Measurements from ENCODE around the gene TPST1.
"Not testable (repeated sequence)": the region's sequence is repeated elsewhere in the genome, so short reads cannot be mapped to it uniquely, and the experiment has no call there.

TPST1 gene

GRCh38 chr7:66204822-66205740 lies at the start of gene TPST1:
TPST1 (plus strand) TSS chr7:66205334; CDS start chr7:66240426, 35,092 bp downstream.
- peak; percentile 95 for DNase-seq

GRCh38 chr7:66156035-66156434 lies 49.1 kb upstream of the TPST1 start:
- DNase-seq, result not testable (repeated sequence)

- DNase-seq, result no peak
These were observed 48.1 kb upstream of the TPST1 start for GRCh38 chr7:66157060-66157459.

- no peak for DNase-seq
These were observed 42.5 kb upstream of the TPST1 start for GRCh38 chr7:66162622-66163021.

GRCh38 chr7:66163186-66163610 lies 41.9 kb upstream of the TPST1 start:
- no peak for DNase-seq

GRCh38 chr7:66164356-66164755 lies 40.8 kb upstream of the TPST1 start:
- DNase-seq, result no peak

GRCh38 chr7:66167773-66168387 lies 37.3 kb upstream of the TPST1 start:
- DNase-seq, result peak; percentile 70

- DNase-seq, result no peak
These were observed 35.5 kb upstream of the TPST1 start for GRCh38 chr7:66169616-66170015.

- DNase-seq, result no peak
These were observed 34.6 kb upstream of the TPST1 start for GRCh38 chr7:66170309-66171231.

- DNase-seq, result peak; percentile 35
These were observed 32.4 kb upstream of the TPST1 start for GRCh38 chr7:66172536-66173401.

GRCh38 chr7:66173856-66174255 lies 31.3 kb upstream of the TPST1 start:
- DNase-seq, result no peak

GRCh38 chr7:66175006-66175405 lies 30.1 kb upstream of the TPST1 start:
- DNase-seq, result not testable (repeated sequence)

GRCh38 chr7:66176914-66177313 lies 28.2 kb upstream of the TPST1 start:
- DNase-seq, result no peak

GRCh38 chr7:66178258-66178657 lies 26.9 kb upstream of the TPST1 start:
- DNase-seq, result no peak

- DNase-seq, result no peak
These were observed 23.8 kb upstream of the TPST1 start for GRCh38 chr7:66181329-66181728.

GRCh38 chr7:66181845-66182244 lies 23.3 kb upstream of the TPST1 start:
- DNase-seq, result no peak

GRCh38 chr7:66182920-66183319 lies 22.2 kb upstream of the TPST1 start:
- no peak for DNase-seq

- no peak for DNase-seq
These were observed 21.4 kb upstream of the TPST1 start for GRCh38 chr7:66183700-66184099.

- no peak for DNase-seq
These were observed 19.4 kb upstream of the TPST1 start for GRCh38 chr7:66185680-66186187.

- DNase-seq, result no peak
These were observed 18.1 kb upstream of the TPST1 start for GRCh38 chr7:66186991-66187390.

- DNase-seq, result no peak
These were observed 17.2 kb upstream of the TPST1 start for GRCh38 chr7:66187905-66188304.

- no peak for DNase-seq
These were observed 16.5 kb upstream of the TPST1 start for GRCh38 chr7:66188645-66189044.
